NCI-H187 (cell line): ENCODE data around the gene RAB19.
"Not testable (repeated sequence)": the region's sequence is repeated elsewhere in the genome, so short reads cannot be mapped to it uniquely, and the experiment has no call there.

Source experiments
- DNase-seq, 2 experiments: peaks; one replicate each; lab custom pipeline; 2025; lab: John Stamatoyannopoulos, UW

Gene RAB19

GRCh38 chr7:140402178-140402835 is 1.6 kb upstream of the RAB19 start:
- DNase-seq, result no peak

- DNase-seq, result no peak
Measured at GRCh38 chr7:140404565-140405065, 757 bp downstream of the RAB19 start.

DNA sequence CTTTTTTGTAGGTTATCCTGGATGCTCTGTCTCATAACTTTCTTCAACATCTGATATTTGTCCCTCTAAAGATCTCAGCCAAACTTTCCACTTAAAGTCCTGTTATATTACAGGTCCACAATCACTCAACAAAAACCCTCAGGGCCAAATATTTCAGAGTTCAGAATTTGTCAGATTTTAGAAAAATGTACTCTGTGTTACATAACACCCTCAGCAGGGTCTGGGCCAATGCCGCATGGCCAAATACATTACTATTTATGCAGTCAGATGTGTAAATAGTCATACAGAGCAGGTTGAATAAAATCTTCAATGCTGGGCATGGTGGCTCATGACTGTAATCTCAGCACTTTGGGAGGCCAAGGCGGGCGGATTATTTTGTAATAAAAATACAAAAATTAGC is 11.5 kb downstream of the RAB19 start:
- DNase-seq, result no peak

- DNase-seq, result not testable (repeated sequence)
Measured at GRCh38 chr7:140415816-140416215, 12.0 kb downstream of the RAB19 start.

DNA sequence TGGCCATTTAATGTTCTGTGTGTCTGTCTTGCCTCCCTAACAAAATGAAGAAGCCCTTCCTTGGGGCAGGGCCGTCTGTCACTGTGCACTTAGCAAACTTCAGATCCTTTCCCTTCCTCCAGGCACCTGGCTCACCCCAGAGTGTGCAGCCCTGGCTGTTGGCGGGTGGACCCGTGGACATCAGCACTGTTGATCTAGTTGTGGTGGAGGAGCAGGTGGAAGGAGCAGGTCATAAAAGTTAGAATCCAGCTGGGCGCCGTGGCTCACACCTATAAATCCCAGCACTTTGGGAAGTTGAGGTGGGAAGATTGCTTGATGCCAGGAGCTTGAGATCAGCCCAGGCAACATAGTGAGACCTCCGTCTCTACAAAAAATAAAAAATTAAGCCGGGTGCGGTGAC is 12.7 kb downstream of the RAB19 start:
- DNase-seq, result no peak

GRCh38 chr7:140417456-140418155 is 13.7 kb downstream of the RAB19 start:
- DNase-seq, result no peak

DNA sequence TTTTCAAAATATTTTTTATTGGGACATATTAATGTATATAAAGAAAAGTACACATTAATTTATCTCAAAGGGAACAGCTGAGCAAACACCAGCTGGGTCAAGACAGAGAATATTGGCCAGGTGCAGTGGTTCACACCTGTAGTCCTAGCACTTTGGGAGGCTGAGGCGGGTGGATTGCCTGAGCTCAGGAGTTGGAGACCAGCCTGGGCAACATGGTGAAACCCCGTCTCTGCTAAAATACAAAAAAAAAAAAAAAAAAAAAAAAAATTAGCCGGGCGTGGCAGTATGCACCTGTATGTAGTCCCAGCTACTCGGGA is 14.3 kb downstream of the RAB19 start:
- DNase-seq, result not testable (repeated sequence)

DNA sequence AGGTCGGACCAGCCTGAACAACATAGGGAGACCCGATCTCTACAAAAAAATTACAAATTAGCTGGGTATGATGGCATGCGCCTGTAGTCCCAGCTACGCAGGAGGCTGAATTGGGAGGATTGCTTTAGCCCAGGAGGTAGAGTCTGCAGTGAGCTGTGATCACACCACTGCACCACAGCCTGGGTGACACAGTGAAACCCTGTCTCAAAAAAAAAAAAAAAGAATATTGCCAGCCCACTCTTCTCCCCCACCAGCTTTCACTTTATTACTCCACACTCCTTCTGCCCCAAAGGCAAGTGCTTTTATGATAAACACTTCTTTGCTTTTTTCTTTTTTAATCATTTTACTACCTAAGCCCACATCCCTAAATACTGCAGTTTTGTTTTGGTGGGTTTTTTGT is 14.8 kb downstream of the RAB19 start:
- no peak for DNase-seq

GRCh38 chr7:140421521-140421920 is 17.7 kb downstream of the RAB19 start:
- no peak for DNase-seq

- DNase-seq, result no peak
Measured at GRCh38 chr7:140423501-140423900, 19.6 kb downstream of the RAB19 start.

GRCh38 chr7:140425718-140426117 is 21.9 kb downstream of the RAB19 start:
- no peak for DNase-seq

DNA sequence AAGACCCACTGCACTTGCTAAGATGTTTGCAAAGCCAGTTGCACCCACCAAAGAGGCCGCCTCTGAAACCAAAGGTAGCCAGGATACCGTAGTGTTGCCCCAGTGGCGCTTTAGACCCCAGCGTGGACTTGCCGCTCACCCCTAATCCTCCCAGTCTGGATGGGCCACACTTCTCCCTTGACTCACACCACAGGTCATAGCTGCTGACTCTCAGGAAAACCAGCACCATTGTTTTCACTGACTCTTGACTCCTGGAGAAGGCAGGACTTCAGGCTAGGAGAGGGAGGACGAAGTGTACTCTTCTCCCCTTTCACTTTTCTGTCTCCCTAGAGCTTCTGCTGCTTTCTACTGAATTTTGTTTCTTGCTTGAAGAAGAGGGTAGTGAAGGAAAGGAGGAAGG is 22.3 kb downstream of the RAB19 start:
- no peak for DNase-seq

DNA sequence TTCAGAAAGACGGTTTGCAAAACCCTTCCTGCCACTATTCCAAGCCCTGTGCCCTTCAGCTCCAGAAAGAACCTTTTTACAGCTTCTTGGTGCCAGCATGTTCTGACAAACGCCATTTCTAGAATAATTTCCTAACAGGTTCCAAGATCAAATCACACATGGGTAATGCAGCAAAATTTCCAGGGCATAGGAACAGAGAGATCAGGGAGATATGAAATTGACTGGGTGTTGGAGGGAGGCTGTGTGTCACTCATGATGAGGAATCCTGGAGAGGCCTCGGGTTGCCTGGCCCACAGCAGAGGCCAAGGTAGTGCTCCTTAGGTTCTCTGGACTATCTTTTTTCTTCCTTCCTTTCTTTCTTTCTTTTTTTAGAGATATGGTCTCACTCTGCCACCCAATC is 29.5 kb downstream of the RAB19 start:
- no peak for DNase-seq

- DNase-seq, result no peak
Measured at GRCh38 chr7:140435252-140435895, 31.5 kb downstream of the RAB19 start.

GRCh38 chr7:140439359-140439758 is 35.5 kb downstream of the RAB19 start:
- no peak for DNase-seq

DNA sequence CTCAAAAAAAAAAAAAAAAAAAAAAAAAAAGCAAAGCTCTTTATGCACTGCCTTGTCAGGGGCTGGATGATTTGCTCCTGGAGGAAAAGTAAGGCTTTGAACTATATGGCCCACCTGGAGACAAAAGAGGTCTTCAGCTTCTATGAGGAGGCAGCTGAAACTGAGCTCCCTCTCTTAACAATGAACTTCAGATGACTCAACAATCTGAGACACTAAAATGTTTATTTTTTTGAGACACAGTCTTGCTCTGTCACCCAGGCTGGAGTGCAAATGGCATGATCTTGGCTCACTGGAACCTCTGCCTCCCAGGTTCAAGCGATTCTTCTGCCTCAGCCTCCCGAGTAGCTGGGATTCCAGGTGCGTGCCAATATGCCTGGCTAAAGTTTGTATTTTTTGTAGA is 36.7 kb downstream of the RAB19 start:
- no peak for DNase-seq

- DNase-seq, result no peak
Measured at GRCh38 chr7:140441519-140441918, 37.7 kb downstream of the RAB19 start.

DNA sequence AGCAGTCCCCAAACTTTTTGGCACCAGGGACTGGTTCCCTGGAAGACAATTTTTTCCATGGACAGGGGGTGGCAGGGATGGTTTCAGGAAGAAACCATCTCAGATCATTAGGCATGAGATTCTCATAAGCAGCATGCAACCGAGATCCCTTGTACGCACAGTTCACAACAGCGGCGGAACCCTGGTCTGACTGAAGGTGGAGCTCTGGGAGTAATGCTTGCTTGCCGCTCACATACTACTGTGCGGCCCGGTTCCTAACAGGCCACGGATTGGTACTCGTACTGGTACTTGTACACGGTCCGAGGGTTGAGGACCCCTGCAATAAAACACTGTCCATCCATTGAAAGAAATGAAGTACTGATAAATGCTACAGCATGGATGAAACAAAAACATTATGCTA is 42.6 kb downstream of the RAB19 start:
- DNase-seq, result no peak

GRCh38 chr7:140447841-140448240 is 44.0 kb downstream of the RAB19 start:
- DNase-seq, result no peak

DNA sequence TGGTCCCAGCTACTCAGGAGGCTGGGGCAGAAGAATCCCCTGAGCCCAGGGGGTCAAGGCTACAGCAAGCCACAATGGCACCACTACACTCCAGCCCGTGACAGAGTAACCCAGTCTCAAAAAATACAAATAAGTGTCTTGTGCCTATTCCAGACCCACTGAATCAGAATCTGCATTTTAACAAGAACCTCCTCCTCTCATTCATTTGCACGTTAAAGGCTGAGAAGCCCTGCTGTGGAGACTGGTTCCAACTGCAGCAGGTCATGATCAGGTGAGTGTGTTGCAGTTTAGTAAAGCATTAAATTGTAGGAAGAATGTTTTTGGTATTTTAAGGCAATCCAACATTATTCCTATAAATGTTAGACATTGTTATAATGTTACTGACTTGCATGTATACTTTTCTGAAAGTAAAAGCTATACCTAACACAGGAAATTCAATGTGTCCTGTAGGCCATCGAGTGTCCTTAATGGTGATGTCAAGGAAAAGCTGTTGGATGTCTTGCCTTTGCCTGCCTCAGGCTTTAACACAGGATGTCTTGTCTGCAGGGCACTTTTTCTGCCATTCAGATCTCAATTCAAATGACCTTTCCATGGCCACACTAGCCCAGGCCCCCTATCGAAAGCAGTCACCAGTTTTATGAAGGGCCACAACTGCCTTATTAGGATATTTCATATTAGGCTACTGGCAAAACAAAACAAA is 45.1 kb downstream of the RAB19 start:
- no peak for DNase-seq

DNA sequence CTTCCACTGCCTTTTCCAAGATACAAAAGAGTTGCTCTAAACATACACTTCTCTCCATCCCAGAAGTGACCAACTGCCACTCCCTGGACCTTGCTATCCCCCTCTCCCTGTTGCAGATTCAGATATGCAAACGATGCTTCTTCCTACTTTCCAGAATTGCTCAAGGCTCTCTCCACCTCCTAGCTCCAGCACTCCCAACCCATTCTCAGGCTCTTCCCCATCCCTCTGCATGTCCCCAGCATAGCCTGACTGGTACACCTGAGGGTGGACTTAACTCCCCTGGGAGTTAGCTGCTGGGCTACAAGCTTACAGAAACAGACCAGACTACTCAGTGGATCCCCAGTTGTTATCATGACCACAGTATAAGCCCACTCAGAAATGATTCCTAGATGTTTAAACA is 47.9 kb downstream of the RAB19 start:
- no peak for DNase-seq

DNA sequence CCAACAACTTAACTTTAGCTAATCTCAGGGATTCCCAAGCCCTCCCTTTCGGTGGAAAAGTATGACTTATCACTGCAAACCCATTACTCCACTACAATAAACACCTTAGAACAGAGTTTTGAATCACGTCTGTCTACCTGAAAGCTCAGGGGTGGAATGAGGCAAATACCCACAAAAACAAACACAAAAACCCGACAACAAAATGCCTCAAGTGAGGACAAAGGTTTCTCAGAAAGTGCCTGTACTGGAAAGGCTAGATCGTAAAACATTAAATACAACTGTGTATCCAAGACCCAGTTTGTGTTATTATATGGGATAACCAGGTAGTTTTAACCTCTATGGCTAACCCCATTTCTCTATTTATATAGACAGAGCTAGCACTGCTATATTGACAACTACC is 49.4 kb downstream of the RAB19 start:
- DNase-seq, result no peak
